Kidney (tissue), 14 donors: ENCODE results near the gene PCGF6. TPM values are rescaled to one million over a fixed set of nuclear protein-coding genes. Genes with fewer than 3 reads are reported as not detected.

Source experiments
- DNase-seq, 5 donors: peaks; one replicate each; pipeline ENCODE4 v3.0.0-alpha.2; 2013 to 2020
- FAIRE-seq: peaks from 2 replicates; lab custom pipeline; 2012; peaks lifted over from hg19 to GRCh38; lab: Jason Lieb, UNC
- H3K27ac ChIP-seq, 2 donors: one replicate each; pipeline ENCODE4 v1.7.0; 2013; ENCODE audit warnings: low read depth in 2 of 2, low read length in 2 of 2, inconsistent platforms in 1 of 2
- H3K27me3 ChIP-seq: one replicate; pipeline ENCODE4 v1.7.1; 2013; ENCODE audit warnings: low read length, inconsistent platforms; ENCODE audit not compliant: control insufficient read depth, insufficient read depth
- H3K36me3 ChIP-seq, 3 donors: one replicate each; pipeline versions ENCODE4 v1.7.0 to v1.7.1; 2013; ENCODE audit warnings: low read length in 3 of 3, control low read depth in 1 of 3, inconsistent platforms in 1 of 3; ENCODE audit not compliant: insufficient read depth in 3 of 3, control insufficient read depth in 2 of 3
- H3K4me1 ChIP-seq, 3 donors: one replicate each; pipeline versions ENCODE4 v1.7.0 to v1.7.1; 2013; ENCODE audit warnings: low read length in 3 of 3, inconsistent platforms in 1 of 3, low read depth in 1 of 3; ENCODE audit not compliant: control insufficient read depth in 2 of 3, insufficient read depth in 2 of 3
- H3K4me3 ChIP-seq, 3 donors: one replicate each; pipeline versions ENCODE4 v1.7.0 to v1.8.1; 2013; ENCODE audit warnings: low read length in 3 of 3, control low read depth in 1 of 3, inconsistent platforms in 1 of 3
- H3K9ac ChIP-seq, 3 donors: one replicate each; pipeline versions ENCODE4 v1.7.0 to v1.7.1; 2013; ENCODE audit warnings: low read length in 3 of 3, control low read depth in 1 of 3, inconsistent platforms in 1 of 3
- H3K9me3 ChIP-seq, 3 donors: one replicate each; pipeline versions ENCODE4 v1.7.0 to v1.7.1; 2013; ENCODE audit warnings: low read length in 3 of 3, control low read depth in 1 of 3, inconsistent platforms in 1 of 3; ENCODE audit not compliant: control insufficient read depth in 2 of 3, insufficient read depth in 1 of 3
- CTCF ChIP-seq: IDR thresholded peaks from 3 replicates; pipeline ENCODE4 v1.5.1; 2012; ENCODE audit warnings: mild to moderate bottlenecking, moderate library complexity, borderline replicate concordance; ENCODE audit not compliant: insufficient read depth; ENCODE audit errors: extremely low read depth
- intact Hi-C: fragments of 100-400 bp; cut with DNase I; formaldehyde crosslinking; loops from one replicate; pipeline ENCODE4 v1.11.1; 2022
- polyA plus RNA-seq: library from polyadenylated mRNA; stranded (reverse); fragments of 350-450 nt; fragmentation: Illumina TruSeq; extraction: RNeasy Lipid Tissue Mini Kit (QIAGEN cat#74804); gene quantifications from one replicate; pipeline ENCODE4 v1.2.3, GENCODE V29; 2014; ENCODE audit warnings: low read depth, low replicate concordance; ENCODE audit not compliant: insufficient read depth
- total RNA-seq: library from RNA; stranded (reverse); fragmentation: NEBNext Ultra II Directional; extraction: Animal tissue kit (Norgen Biotek cat#: 25700); gene quantifications from one replicate; pipeline ENCODE4 v1.2.1, GENCODE V29; 2021
- donor health status: control.
- donor health status: control.
- donor health status: control.
- donor health status: control.
- donor health status: control.
- donor health status: DM: yes; HTN: yes; CAD: no.
- donor health status: Normal renal cell carcinoma (clear cell type).

The PCGF6 gene
- total and polyA plus RNA-seq, 2 donors from 2014 or later: 3.0 to 6.3 TPM

- DNase-seq (no peak), FAIRE-seq (no peak)
- no peak overlapping the region for H3K4me3 ChIP-seq
- H3K9me3 ChIP-seq: no peaks in the 10 kb centered on the region
- H3K9ac ChIP-seq: no peak overlapping the region
- no peaks in the 10 kb centered on the region for H3K36me3 ChIP-seq
- H3K27ac ChIP-seq: no peak overlapping the region
- H3K4me1 ChIP-seq: no peaks in the 10 kb centered on the region
- TF ChIP-seq CTCF: no peak
- intact Hi-C loops: no loop called here
- H3K27me3 ChIP-seq: no peaks in the 10 kb centered on the region
Observed at GRCh38 chr10:103295374-103296015, 55.4 kb downstream of the PCGF6 start.

GRCh38 chr10:103291588-103291987, 59.4 kb downstream of the PCGF6 start:
- FAIRE-seq (no peak), DNase-seq (no peak)
- no peak for TF ChIP-seq CTCF
- Histone ChIP-seq H3K4me1 (no peaks in the 10 kb centered on the region), H3K27ac (no peak overlapping the region), H3K9ac (no peak overlapping the region), H3K36me3 (no peaks in the 10 kb centered on the region), H3K4me3 (no peak overlapping the region), H3K9me3 (no peaks in the 10 kb centered on the region), H3K27me3 (no peaks in the 10 kb centered on the region)
- intact Hi-C loops: no loop called here

GRCh38 chr10:103287992-103288391, 62.9 kb downstream of the PCGF6 start:
- H3K9me3 ChIP-seq: no peaks in the 10 kb centered on the region
- DNase-seq (no peak), FAIRE-seq (no peak)
- no peaks in the 10 kb centered on the region for H3K36me3 ChIP-seq
- H3K27ac ChIP-seq: no peak overlapping the region
- no peak overlapping the region for H3K4me3 ChIP-seq
- intact Hi-C loops: no loop called here
- no peak overlapping the region for H3K9ac ChIP-seq
- no peaks in the 10 kb centered on the region for H3K27me3 ChIP-seq
- TF ChIP-seq CTCF: no peak
- H3K4me1 ChIP-seq: no peaks in the 10 kb centered on the region

- Histone ChIP-seq H3K27me3 (no peaks in the 10 kb centered on the region), H3K9me3 (no peaks in the 10 kb centered on the region), H3K36me3 (no peaks in the 10 kb centered on the region), H3K27ac (no peak overlapping the region), H3K4me1 (no peaks in the 10 kb centered on the region), H3K9ac (no peak overlapping the region), H3K4me3 (no peak overlapping the region)
- no peak for TF ChIP-seq CTCF
- intact Hi-C loops: no loop called here
- FAIRE-seq: no peak
- DNase-seq: peak in 1 of 5 donors; percentile 72
Observed at GRCh38 chr10:103284170-103284569, 66.8 kb downstream of the PCGF6 start.
